Ovary (tissue), 9 donors: Measurements from ENCODE around the gene THBD. TPM values are rescaled to one million over a fixed set of nuclear protein-coding genes. Genes with fewer than 3 reads are reported as not detected.

Experiments
- DNase-seq, 5 donors: peaks; one replicate each; pipeline ENCODE4 v3.0.0-alpha.2; 2019 to 2020
- H3K27ac ChIP-seq, 2 donors: fragments of 200-600 bp; one replicate each; pipeline versions ENCODE4 v1.5.1 to v1.8.0; 2019 to 2022
- H3K27me3 ChIP-seq: fragments of 200-600 bp; one replicate; pipeline ENCODE4 v1.8.0; 2022
- H3K36me3 ChIP-seq: fragments of 200-600 bp; sonication (generic); one replicate; pipeline ENCODE4 v1.5.1; 2019
- H3K4me1 ChIP-seq: one replicate; pipeline ENCODE4 v1.8.1; 2013; ENCODE audit warnings: mild to moderate bottlenecking, moderate library complexity; ENCODE audit not compliant: insufficient read depth
- H3K4me3 ChIP-seq: fragments of 200-600 bp; sonication (generic); one replicate; pipeline ENCODE4 v1.5.1; 2017
- H3K9me3 ChIP-seq, 2 donors: fragments of 200-600 bp in 1 of 2; sonication (generic) in 1 of 2; one replicate each; pipeline versions ENCODE4 v1.5.1 to v1.8.1; 2013 to 2019; ENCODE audit warnings: mild to moderate bottlenecking in 1 of 2, moderate library complexity in 1 of 2
- EP300 ChIP-seq: sonication (generic); formaldehyde crosslinking; IDR thresholded peaks from one replicate; pipeline ENCODE4 v1.6.1; 2017; ENCODE audit warnings: antibody characterized with exemption
- POLR2A ChIP-seq: fragments of 450-650 bp; IDR thresholded peaks from one replicate; pipeline ENCODE4 v1.6.1; 2017; ENCODE audit warnings: antibody characterized with exemption, mild to moderate bottlenecking, moderate library complexity
- WGBS, 3 donors: extraction: QIAGEN DNeasy Blood & Tissue Kit in 1 of 3; methylation state at CpG; one replicate each; pipeline versions ENCODE4 v1.1.5 to v1.1.7; 2013 to 2017; 5-methylcytosine and 5-hydroxymethylcytosine counted together
- intact Hi-C, 4 donors: fragments of 100-400 bp; cut with DNase I; formaldehyde crosslinking; loops; one replicate each; pipeline versions ENCODE4 v1.11.0 to v1.15.1; 2022 to 2023
- polyA plus RNA-seq, 2 donors: library from polyadenylated mRNA; stranded (reverse); fragments of 200-250 nt in 1 of 2; fragments of 350-450 nt in 1 of 2; fragmentation: Illumina TruSeq in 1 of 2; extraction: RNeasy Lipid Tissue Mini Kit (QIAGEN cat#74804) in 1 of 2; gene quantifications; one replicate each; pipeline ENCODE4 v1.2.3, GENCODE V29; 2013 to 2014
- total RNA-seq, 7 donors: library from RNA; depleted of rRNA in 2 of 7; stranded (reverse); fragments of >200 nt in 2 of 7; fragmentation: NEBNext Ultra II Directional in 3 of 7; extraction: Animal tissue kit (Norgen Biotek cat#: 25700) in 3 of 7; gene quantifications; one replicate each; pipeline versions ENCODE4 v1.1.0 to v1.2.4, GENCODE V29; 2016 to 2023
- TF ChIP-seq, protein P1 (sequence below), 3 donors: fragments of 450-650 bp in 2 of 3; fragments of 200-600 bp in 1 of 3; IDR thresholded peaks; one replicate each; pipeline versions ENCODE4 v1.5.1 to v1.8.0; 2016 to 2022; ENCODE audit warnings: antibody characterized with exemption in 3 of 3, mild to moderate bottlenecking in 1 of 3
- donor health status: DM: no; HTN: no; CAD: no; lungs with moderate emphysema.
- donor health status: DM: no; HTN: no; CAD: no.
- donor health status: Bipolar disorder and iron deficiency.
- donor health status: DM: yes; HTN: yes; CAD: no.
- donor health status: DM: no; HTN: no; CAD: no.
- donor health status: DM: yes; HTN: yes; CAD: no.

THBD gene
- total and polyA plus RNA-seq, 9 donors = 2.5 to 29.3 (median 9.7) TPM

DNA sequence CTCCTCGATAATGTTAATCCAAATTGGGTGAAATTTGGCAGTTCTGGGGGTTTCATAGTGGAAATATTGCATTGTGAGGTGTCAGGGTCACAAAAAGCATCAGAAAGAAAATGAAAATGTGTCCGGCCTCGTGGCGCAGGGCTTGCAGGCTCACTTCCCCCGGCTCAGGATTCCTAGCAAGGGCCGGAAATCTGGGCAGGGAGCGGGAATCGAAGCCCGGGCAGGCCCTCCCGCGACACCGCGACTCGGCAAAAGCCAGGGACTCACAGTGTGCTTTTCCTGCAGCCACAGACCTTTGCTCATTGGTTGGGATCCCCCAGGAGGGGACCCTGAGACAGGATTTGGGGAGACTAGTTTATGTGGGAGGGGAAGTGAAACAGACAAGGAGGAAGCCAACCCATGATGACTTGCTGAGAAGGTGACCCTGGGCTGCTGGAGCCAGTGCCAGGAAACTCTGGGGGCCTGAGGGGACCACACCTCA, 37.5 kb upstream of the THBD start:
- peak in 2 of 5 donors; percentile 37 to 46 for DNase-seq
- no peaks in the 10 kb centered on the region for H3K9me3 ChIP-seq
- TF ChIP-seq, protein P1, sequence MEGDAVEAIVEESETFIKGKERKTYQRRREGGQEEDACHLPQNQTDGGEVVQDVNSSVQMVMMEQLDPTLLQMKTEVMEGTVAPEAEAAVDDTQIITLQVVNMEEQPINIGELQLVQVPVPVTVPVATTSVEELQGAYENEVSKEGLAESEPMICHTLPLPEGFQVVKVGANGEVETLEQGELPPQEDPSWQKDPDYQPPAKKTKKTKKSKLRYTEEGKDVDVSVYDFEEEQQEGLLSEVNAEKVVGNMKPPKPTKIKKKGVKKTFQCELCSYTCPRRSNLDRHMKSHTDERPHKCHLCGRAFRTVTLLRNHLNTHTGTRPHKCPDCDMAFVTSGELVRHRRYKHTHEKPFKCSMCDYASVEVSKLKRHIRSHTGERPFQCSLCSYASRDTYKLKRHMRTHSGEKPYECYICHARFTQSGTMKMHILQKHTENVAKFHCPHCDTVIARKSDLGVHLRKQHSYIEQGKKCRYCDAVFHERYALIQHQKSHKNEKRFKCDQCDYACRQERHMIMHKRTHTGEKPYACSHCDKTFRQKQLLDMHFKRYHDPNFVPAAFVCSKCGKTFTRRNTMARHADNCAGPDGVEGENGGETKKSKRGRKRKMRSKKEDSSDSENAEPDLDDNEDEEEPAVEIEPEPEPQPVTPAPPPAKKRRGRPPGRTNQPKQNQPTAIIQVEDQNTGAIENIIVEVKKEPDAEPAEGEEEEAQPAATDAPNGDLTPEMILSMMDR (IDR thresholded peaks at IDR 0.05) = no peak
- TF ChIP-seq POLR2A = no peak
- TF ChIP-seq EP300 = no peak
- intact Hi-C loops = no loop called here
- no peaks in the 10 kb centered on the region for H3K36me3 ChIP-seq
- WGBS, 3 donors = 55 to 60% (median 56%) methylated on average over 13 to 14 of the region's 14 CpGs
- H3K4me1 ChIP-seq = peaks cover 8% of the 10 kb centered on the region
- H3K27me3 ChIP-seq = no peaks in the 10 kb centered on the region
- H3K27ac ChIP-seq = peak overlapping the region; percentile 45 to 55
- no peak overlapping the region for H3K4me3 ChIP-seq

DNA sequence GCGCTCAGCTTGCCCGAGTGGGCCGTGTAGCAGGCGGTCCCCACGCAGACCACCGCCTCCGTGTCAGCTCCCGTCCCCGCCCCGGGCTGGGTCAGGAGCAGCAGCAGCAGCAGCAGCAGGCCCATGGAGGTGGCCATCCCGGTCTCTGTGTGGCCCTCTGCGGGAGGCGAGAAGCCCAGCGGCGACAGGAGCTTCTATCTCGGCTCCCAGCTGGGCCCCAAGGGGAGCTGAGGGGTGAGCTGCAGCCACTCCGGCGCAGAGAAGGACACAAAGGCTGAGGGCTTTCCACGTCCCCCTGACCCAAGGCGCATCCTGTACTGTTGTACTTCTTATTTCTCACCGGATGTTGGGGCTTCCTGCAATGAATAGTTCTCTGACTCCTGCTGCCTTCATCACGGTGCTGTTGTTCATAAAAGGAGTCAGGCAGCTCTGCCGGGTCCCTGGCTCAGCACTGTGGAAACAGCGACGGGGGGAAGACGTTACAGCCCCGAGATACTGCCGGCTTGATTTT, 36.6 kb upstream of the THBD start, which contains the start of gene CD93:
Gene CD93, minus strand, starts transcription at position 269 of the 511 bp plus-strand sequence. Its CDS starts 132 bp downstream, at position 137.
- 43 to 67% (median 62%) methylated on average over 19 to 28 of the region's 28 CpGs for WGBS, 3 donors
- intact Hi-C loops = no loop called here
- H3K9me3 ChIP-seq = no peaks in the 10 kb centered on the region
- peak within 1 kb of the TSS; percentile 45 to 55 for H3K27ac ChIP-seq
- H3K36me3 ChIP-seq = no peaks in the 10 kb centered on the region
- H3K4me3 ChIP-seq = peak within 1 kb of the TSS; percentile 19
- H3K27me3 ChIP-seq = no peaks in the 10 kb centered on the region
- peak in 3 of 5 donors; percentile 30 to 43 (median 33) for DNase-seq
- peaks cover 4% of the 10 kb centered on the region for H3K4me1 ChIP-seq
- TF ChIP-seq EP300 (no peak), POLR2A (no peak)
- TF ChIP-seq, protein P1 (IDR thresholded peaks at IDR 0.05) = no peak

DNA sequence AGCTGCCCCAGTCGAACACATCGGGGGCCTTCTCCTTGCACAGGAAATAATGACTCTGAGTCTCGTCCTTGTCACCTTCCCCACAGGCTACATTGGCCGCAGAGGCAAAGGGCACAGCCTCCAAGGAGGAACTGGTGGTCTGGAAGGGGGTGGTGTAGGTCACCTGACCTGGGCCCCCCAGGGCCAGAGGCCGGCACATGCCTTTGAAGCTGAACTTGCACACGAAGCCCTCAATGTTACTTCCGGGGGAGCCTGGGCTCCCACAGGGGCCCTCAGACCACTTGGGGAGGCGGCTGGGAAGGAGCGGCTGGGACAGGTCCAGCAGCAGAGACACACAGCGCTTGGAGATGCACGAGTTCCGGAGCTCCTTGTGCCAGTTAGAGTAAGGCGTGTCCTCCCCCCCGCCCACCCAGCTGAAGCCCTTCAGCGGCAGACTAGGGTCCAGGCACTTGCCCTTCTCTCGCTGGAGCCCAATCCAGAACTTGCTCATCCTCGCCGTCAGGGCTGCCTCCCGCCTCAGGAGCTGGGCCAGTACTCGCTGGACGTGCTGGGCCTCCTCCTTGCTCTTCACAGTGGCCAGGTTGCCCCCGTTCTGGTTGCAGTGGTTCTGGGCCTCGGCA, 36.1 kb upstream of the THBD start:
- Histone ChIP-seq H3K27me3 (no peaks in the 10 kb centered on the region), H3K4me1 (peaks cover 4% of the 10 kb centered on the region), H3K27ac (peak overlapping the region in 1 of 2 donors; percentile 55), H3K36me3 (no peaks in the 10 kb centered on the region), H3K4me3 (peak overlapping the region; percentile 19), H3K9me3 (no peaks in the 10 kb centered on the region)
- DNase-seq = no peak
- TF ChIP-seq, protein P1 (IDR thresholded peaks at IDR 0.05) = no peak
- TF ChIP-seq POLR2A = no peak
- no peak for TF ChIP-seq EP300
- intact Hi-C loops = no loop called here
- WGBS, 3 donors = 89 to 94% (median 90%) methylated on average over 22 to 23 of the region's 23 CpGs

DNA sequence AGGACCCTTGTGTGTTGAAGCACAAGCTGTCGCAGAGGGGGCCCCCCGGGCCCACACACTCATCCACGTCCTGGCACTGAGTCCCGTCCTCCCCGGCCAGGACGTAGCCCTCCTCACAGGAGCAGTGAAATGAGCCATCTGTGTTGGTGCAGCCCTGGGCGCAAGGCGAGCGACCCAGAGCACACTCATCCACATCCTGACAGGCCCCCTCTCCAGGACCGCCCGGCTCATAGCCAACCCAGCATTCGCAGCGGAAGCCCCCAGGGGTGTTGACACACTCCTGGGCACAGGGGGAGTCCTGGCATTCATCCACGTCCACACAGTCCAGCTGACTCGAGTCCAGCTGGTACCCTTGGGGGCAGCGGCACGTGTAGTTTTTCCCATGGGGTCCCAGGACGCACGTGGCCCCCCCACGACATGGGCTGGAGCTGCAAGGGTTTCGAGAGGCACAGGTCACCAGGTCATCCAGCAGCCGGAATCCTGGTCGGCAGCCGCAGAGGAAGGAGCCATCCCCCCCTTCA, 35.4 kb upstream of the THBD start:
- peaks cover 7% of the 10 kb centered on the region for H3K4me1 ChIP-seq
- H3K36me3 ChIP-seq = no peaks in the 10 kb centered on the region
- no peaks in the 10 kb centered on the region for H3K27me3 ChIP-seq
- intact Hi-C loops = no loop called here
- no peak overlapping the region for H3K27ac ChIP-seq
- no peaks in the 10 kb centered on the region for H3K9me3 ChIP-seq
- peak overlapping the region; percentile 18 for H3K4me3 ChIP-seq
- TF ChIP-seq EP300 = no peak
- TF ChIP-seq POLR2A = no peak
- TF ChIP-seq, protein P1 (IDR thresholded peaks at IDR 0.05) = no peak
- WGBS, 3 donors = 77 to 85% (median 78%) methylated on average over 21 to 24 of the region's 24 CpGs
- DNase-seq = no peak
